ENCODE measurements around the gene CPNE5.

The CPNE5 gene

GRCh38 chr6:36702656-36703055, 136.6 kb downstream of the CPNE5 start:
- in situ Hi-C loops (cut with HindIII; ENCODE audit: low pct_ligation_motif_present, low pct_unique_long_range_greater_than_20kb, low sequenced_read_pairs): loop anchor here (25.0 kb wide), 1 partner anchor 90 kb away; no protein-coding TSS in a partner anchor
- no peak for DNase-seq

GRCh38 chr6:36701401-36701991, 137.7 kb downstream of the CPNE5 start:
- in situ Hi-C loops (cut with HindIII; ENCODE audit: low pct_ligation_motif_present, low pct_unique_long_range_greater_than_20kb, low sequenced_read_pairs): loop anchor here (25.0 kb wide), 1 partner anchor 89 kb away; no protein-coding TSS in a partner anchor
- no peak for DNase-seq

- in situ Hi-C loops (cut with HindIII; ENCODE audit: low pct_ligation_motif_present, low pct_unique_long_range_greater_than_20kb, low sequenced_read_pairs): loop anchor here (25.0 kb wide), 1 partner anchor 89 kb away; no protein-coding TSS in a partner anchor
Observed at GRCh38 chr6:36700831-36701230, 138.4 kb downstream of the CPNE5 start.

GRCh38 chr6:36700071-36700812, 139.0 kb downstream of the CPNE5 start:
- in situ Hi-C loops (cut with HindIII; ENCODE audit: low pct_ligation_motif_present, low pct_unique_long_range_greater_than_20kb, low sequenced_read_pairs): loop anchor here (25.0 kb wide), 1 partner anchor 88 kb away; no protein-coding TSS in a partner anchor
- DNase-seq: no peak

More at GRCh38 chr6:36700831-36701230, 138.4 kb downstream of the CPNE5 start:
- no peak for DNase-seq

- in situ Hi-C loops (cut with HindIII; ENCODE audit: low pct_ligation_motif_present, low pct_unique_long_range_greater_than_20kb, low sequenced_read_pairs): no loop called here
- DNase-seq: no peak
Observed at GRCh38 chr6:36699348-36699747, 139.9 kb downstream of the CPNE5 start.

- in situ Hi-C loops (cut with HindIII; ENCODE audit: low pct_ligation_motif_present, low pct_unique_long_range_greater_than_20kb, low sequenced_read_pairs): no loop called here
- no peak for DNase-seq
Observed at GRCh38 chr6:36698871-36699271, 140.4 kb downstream of the CPNE5 start.

- in situ Hi-C loops (cut with HindIII; ENCODE audit: low pct_ligation_motif_present, low pct_unique_long_range_greater_than_20kb, low sequenced_read_pairs): no loop called here
- DNase-seq: no peak
Observed at GRCh38 chr6:36698196-36698595, 141.0 kb downstream of the CPNE5 start.

GRCh38 chr6:36697481-36697903, 141.8 kb downstream of the CPNE5 start, which contains the start of gene RAB44:
TSS of gene RAB44 (plus strand) at chr6:36697826. CDS start at chr6:36704236, 6,410 bp downstream.
- in situ Hi-C loops (cut with HindIII; ENCODE audit: low pct_ligation_motif_present, low pct_unique_long_range_greater_than_20kb, low sequenced_read_pairs): no loop called here
- no peak for DNase-seq

- in situ Hi-C loops (cut with HindIII; ENCODE audit: low pct_ligation_motif_present, low pct_unique_long_range_greater_than_20kb, low sequenced_read_pairs): no loop called here
- DNase-seq: no peak
Observed at GRCh38 chr6:36695414-36695813, 143.8 kb downstream of the CPNE5 start.

- DNase-seq: no peak
- in situ Hi-C loops (cut with HindIII; ENCODE audit: low pct_ligation_motif_present, low pct_unique_long_range_greater_than_20kb, low sequenced_read_pairs): no loop called here
Observed at GRCh38 chr6:36694616-36695015, 144.6 kb downstream of the CPNE5 start.

GRCh38 chr6:36692861-36693702, 146.2 kb downstream of the CPNE5 start:
- DNase-seq: no peak
- in situ Hi-C loops (cut with HindIII; ENCODE audit: low pct_ligation_motif_present, low pct_unique_long_range_greater_than_20kb, low sequenced_read_pairs): no loop called here

GRCh38 chr6:36692220-36692619, 147.0 kb downstream of the CPNE5 start:
- DNase-seq: no peak
- in situ Hi-C loops (cut with HindIII; ENCODE audit: low pct_ligation_motif_present, low pct_unique_long_range_greater_than_20kb, low sequenced_read_pairs): no loop called here

GRCh38 chr6:36691612-36692011, 147.6 kb downstream of the CPNE5 start:
- DNase-seq: no peak

GRCh38 chr6:36691011-36691410, 148.2 kb downstream of the CPNE5 start:
- in situ Hi-C loops (cut with HindIII; ENCODE audit: low pct_ligation_motif_present, low pct_unique_long_range_greater_than_20kb, low sequenced_read_pairs): no loop called here

More at GRCh38 chr6:36691612-36692011, 147.6 kb downstream of the CPNE5 start:
- in situ Hi-C loops (cut with HindIII; ENCODE audit: low pct_ligation_motif_present, low pct_unique_long_range_greater_than_20kb, low sequenced_read_pairs): no loop called here

More at GRCh38 chr6:36691011-36691410, 148.2 kb downstream of the CPNE5 start:
- no peak for DNase-seq
